GM18499 (cell line): ENCODE data around the gene TSSK3.

ENCODE experiments used
- ATAC-seq: cut with Tn5 transposase; IDR thresholded peaks from one replicate; pipeline ENCODE4 v1.9.1; 2021; ENCODE audit warnings: moderate number of reproducible peaks; ENCODE audit not compliant: insufficient read depth, unreplicated experiment

Gene TSSK3, protein sequence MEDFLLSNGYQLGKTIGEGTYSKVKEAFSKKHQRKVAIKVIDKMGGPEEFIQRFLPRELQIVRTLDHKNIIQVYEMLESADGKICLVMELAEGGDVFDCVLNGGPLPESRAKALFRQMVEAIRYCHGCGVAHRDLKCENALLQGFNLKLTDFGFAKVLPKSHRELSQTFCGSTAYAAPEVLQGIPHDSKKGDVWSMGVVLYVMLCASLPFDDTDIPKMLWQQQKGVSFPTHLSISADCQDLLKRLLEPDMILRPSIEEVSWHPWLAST

DNA sequence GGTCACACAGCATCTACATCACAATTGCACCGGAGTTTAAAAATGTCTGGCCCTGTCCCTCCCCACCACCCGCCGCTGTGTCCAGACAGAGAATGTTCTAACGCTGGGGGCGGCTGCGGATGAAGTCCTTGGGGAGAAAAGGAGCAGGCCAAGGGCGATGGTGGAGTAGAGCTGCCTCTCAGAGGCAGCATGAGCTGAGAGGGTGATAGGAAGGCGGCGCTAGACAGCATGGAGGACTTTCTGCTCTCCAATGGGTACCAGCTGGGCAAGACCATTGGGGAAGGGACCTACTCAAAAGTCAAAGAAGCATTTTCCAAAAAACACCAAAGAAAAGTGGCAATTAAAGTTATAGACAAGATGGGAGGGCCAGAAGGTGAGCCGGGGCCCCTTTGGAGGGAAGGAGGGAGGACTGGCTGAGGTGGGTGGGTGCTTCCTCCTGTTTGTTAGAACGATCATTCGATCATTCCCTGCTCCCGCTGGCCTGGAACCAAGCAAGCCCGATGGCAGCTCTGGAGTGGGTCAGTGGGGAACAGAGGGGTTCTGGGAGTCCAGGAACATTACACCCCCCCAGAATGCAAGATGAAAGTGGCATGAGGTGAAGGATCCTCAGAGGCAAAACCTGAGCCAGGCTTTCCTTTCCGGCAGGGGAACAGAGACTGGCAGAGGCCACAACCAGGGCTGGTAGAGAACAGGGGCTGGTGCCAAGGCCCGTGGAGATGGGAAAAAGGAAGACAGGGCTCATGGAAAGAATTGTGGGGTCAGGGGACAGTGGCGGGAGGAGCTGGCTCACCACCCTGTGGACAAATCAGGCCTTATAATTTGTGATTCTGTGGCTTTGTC lies at the start of gene TSSK3, which contains the start of gene FAM229A:
TSS of gene TSSK3 (plus strand) at position 66 of the 840 bp plus-strand sequence. CDS start at position 229, 163 bp downstream.
TSS of gene FAM229A (minus strand) at position 12 of the 840 bp plus-strand sequence. CDS start 394 bp downstream, outside the sequence.
- no peak for ATAC-seq

GRCh38 chr1:32316903-32317277 lies 45.4 kb upstream of the TSSK3 start:
- no peak for ATAC-seq

DNA sequence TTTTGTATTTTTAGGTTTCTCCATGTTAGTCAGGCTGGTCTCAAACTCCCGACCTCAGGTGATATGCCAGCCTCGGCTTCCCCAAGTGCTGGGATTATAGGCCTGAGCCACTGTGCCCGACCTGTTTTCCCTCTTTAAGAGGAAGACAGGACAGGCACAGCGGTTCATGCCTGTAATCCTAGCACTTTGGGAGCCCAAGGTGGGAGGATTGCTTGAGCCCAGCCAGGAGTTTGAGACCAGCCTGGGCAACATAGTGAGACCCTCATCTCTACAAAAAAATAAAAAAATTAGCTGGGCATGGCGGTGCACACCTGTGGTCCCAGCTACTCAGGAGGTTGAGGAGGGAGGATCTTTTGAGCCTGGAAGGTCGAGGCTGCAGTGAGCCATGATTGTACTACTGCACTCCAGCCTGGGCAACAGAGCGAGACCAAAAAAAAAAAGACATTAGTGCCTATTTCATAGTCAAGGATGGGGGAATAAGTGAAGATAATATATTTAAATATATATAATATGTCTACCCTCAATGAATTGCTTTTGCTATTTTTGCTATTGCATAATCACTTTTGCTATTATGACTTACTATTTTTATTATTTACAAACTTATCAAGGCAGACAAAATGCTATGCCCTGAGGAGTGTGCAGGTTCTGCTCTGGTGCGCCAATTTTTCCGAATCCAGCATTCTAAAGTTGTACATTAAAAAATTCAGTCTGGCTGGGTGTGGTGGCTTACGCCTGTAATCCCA lies 44.0 kb upstream of the TSSK3 start:
- ATAC-seq, result no peak

DNA sequence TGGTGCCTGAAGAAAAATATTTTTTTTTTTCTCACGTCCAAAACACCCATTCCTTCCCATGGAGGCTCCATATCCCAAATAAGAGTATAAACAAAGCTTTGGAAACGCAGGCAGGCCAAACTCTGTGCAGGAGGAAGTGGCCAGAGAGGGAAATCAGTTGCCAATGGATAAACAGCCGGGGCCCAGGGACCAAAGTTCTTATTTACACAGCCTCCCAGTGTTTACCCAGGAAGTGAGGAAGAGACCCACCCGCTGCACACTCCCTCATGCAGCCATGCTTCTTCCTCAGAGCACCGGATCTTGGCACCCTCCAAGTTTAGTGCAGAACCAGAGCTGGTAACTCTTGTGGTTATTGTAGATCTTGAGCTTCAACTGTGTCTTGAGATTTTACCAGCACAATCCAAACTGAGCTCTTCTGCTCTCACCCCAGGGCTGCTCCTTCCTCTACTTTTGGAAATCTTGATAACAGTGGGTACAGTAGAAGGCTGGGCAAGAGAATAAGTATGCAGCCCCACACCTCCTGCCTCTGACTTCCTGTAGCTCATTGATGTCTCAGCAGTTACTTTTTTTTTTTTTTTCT lies 40.5 kb upstream of the TSSK3 start:
- ATAC-seq, result no peak

DNA sequence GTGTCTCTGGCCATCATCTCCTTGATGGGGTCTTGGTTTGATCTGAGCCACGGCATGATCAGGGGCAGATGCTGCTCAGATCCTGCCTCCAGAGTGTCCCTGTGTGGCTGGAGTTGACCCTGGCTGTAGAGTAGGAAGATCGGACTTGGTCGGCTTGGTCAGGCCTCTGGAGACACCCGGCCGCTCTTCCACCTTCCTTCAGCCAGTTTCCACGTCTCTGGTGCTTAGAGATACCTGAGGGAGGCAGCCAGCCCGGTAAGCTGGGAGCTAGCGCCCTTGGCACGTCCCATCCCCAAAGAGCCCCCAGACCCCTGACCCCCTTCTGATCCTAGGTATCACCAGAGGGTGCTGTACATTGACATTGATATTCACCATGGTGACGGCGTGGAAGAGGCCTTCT lies 35.1 kb upstream of the TSSK3 start:
- no peak for ATAC-seq

- no peak for ATAC-seq
Measured at GRCh38 chr1:32329931-32330466, 32.3 kb upstream of the TSSK3 start.

- no peak for ATAC-seq
Measured at GRCh38 chr1:32330558-32331151, 31.7 kb upstream of the TSSK3 start.

- no peak for ATAC-seq
Measured at GRCh38 chr1:32331549-32331948, 30.8 kb upstream of the TSSK3 start.

DNA sequence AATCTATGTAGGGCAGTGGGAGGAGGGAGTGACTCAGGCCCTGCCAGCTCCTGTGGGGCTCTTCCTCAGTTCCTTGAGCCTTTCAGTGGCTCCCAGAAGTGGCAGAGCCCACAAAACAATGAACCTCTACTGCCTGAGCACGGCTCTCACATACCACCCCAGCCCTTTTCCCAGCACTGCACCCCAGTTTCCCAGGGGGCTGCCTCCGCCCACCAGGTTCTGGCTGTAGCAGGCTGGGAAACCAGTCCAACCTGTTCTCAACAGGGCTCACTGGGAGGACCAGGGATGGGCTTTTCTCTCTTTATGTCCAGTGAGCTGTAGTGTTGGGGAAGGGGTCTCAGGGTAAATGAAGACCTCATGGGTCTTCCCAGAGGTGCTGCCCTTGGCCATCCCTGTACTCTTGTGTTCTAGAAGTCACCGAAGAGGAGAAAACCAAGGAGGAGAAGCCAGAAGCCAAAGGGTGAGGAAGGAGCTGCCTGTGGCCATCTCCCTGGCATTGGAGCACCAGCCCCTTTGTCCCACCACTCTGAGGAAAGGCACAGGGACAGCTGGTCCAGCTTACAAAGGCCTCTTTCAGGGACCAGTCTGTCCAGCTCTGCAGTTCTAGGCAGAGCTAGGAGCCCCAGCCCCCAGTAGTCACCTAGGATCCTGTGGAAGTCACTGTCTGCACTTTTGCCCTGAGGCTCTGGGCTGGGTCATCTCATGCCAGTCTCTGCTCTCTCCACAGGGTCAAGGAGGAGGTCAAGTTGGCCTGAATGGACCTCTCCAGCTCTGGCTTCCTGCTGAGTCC lies 29.9 kb upstream of the TSSK3 start:
- ATAC-seq, result no peak

- ATAC-seq, result no peak
Measured at GRCh38 chr1:32333251-32333963, 28.9 kb upstream of the TSSK3 start.

GRCh38 chr1:32334274-32334861 lies 28.0 kb upstream of the TSSK3 start:
- ATAC-seq, result no peak

DNA sequence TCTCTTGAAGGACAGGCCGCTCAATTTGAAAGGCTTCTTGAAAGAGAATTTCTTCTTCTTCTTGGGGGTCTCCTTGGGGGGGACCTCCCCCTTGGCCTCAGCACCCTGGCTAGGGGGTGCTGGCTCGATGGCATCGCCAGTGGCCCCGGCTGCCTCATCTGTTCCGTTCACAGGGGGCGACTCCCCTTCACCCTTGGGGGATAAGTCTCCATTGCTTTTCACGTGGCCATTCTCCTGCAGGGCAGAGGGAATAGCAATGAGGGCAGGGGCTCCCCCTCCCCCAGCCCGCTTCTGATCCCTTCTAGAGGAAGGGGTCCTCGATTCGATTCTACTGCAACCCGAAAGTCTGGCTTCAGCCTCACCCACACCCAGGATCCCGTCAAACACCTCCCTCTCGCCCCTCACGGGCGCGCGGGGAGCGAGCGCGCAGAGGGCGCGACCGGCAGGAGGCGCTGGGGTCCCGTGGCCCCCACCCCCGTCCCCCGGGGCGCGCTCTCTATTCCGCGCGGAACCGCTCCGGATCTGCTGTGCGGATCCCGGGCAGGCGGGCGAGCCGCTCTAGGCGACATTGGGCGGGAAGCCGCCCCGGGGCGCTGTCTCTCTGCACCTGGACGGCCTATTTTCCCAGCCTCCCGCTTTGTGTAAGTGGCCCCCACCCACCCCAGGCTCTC lies 27.3 kb upstream of the TSSK3 start:
- no peak for ATAC-seq

- ATAC-seq, result no peak
Measured at GRCh38 chr1:32335535-32335789, 26.9 kb upstream of the TSSK3 start.

DNA sequence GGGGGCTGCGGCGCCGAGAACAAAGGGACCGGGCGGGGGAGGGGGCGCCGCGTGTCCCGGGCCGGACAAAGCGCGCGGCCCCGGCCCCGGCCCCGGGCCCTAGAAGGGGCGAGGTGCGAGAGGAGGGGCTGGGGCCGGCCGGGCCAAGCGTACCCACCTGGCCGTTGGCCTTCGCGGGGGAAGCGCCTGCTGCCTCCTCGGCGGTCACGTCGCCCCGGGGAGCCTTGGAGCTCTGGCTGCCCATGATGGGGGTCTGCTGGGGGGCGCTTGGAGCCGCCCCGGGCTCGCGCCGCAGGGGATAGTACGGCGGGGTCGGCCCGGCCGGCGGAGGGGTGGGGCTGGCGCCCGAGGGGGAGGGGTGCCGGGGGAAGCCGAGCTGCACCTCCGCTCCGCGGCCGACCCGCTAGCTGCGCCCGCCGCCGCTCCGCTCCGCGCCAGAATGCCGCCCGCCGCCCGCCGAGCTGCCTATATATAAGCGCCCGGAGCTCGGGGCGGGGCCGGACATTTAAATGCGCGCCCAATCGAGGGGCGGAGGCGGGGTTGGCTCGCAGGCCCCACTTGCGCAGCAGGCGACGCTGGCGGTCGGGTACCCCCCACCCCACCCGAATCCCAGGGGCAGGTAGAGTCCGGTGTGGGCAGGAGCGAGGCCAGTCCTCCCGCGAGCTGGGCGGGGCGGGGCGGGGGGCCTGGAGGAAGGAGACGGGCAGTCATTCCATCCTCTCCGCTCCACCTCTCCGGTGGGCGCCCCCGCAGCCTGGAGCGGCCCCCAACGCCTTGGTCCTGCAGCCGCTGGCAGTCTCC lies 26.3 kb upstream of the TSSK3 start, which contains the start of gene MARCKSL1:
TSS of gene MARCKSL1 (minus strand) at position 444 of the 801 bp plus-strand sequence. CDS start at position 244, 200 bp downstream.
- ATAC-seq, result no peak

- no peak for ATAC-seq
Measured at GRCh38 chr1:32336591-32336932, 25.8 kb upstream of the TSSK3 start.

- ATAC-seq, result no peak
Measured at GRCh38 chr1:32336963-32337675, 25.2 kb upstream of the TSSK3 start.
